SU-DHL-6 (cell line): ENCODE results near the gene MYO9A.

Source experiments
- EZH2phosphoT487 ChIP-seq: fragments of 200-600 bp; sonication (generic), shearing (Covaris generic); conservative IDR thresholded peaks from 2 replicates; pipeline ENCODE4 v1.6.1; 2018; ENCODE audit warnings: mild to moderate bottlenecking, antibody characterized with exemption, low read length, moderate library complexity, mixed read lengths
- TF ChIP-seq, protein P1 (sequence below): fragments of 200-600 bp; sonication (generic); IDR thresholded peaks from one replicate; pipeline ENCODE4 v1.5.1; 2017; ENCODE audit warnings: antibody characterized with exemption, mild to moderate bottlenecking, low read length, moderate library complexity; ENCODE audit not compliant: insufficient read depth, poor library complexity, severe bottlenecking

DNA sequence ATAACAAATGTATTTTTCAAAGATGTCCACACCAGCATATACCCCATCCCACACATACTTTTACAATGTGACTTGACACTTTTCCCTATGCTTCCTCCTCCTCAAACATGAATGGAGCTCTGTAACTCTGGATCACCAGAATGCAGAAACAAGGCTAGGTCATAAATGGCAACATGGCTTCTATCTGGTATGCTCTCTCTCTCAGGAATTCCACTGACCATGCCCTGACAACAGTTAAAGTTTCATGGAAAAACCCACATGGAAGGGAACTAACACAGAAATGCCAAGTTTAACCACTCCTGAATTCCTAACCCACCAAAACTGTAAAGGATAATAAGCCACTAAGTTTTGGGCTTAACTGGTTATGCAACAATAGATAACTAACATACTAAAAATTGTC lies 19.9 kb downstream of the MYO9A start:
- TF ChIP-seq, protein P1, sequence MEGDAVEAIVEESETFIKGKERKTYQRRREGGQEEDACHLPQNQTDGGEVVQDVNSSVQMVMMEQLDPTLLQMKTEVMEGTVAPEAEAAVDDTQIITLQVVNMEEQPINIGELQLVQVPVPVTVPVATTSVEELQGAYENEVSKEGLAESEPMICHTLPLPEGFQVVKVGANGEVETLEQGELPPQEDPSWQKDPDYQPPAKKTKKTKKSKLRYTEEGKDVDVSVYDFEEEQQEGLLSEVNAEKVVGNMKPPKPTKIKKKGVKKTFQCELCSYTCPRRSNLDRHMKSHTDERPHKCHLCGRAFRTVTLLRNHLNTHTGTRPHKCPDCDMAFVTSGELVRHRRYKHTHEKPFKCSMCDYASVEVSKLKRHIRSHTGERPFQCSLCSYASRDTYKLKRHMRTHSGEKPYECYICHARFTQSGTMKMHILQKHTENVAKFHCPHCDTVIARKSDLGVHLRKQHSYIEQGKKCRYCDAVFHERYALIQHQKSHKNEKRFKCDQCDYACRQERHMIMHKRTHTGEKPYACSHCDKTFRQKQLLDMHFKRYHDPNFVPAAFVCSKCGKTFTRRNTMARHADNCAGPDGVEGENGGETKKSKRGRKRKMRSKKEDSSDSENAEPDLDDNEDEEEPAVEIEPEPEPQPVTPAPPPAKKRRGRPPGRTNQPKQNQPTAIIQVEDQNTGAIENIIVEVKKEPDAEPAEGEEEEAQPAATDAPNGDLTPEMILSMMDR: no peak
- no peak for TF ChIP-seq EZH2phosphoT487
